Measurements from ENCODE around the gene ZFP90.

Gene ZFP90

GRCh38 chr16:68590201-68590994 is 51.3 kb downstream of the ZFP90 start:
- DNase-seq: peak; percentile 63

DNA sequence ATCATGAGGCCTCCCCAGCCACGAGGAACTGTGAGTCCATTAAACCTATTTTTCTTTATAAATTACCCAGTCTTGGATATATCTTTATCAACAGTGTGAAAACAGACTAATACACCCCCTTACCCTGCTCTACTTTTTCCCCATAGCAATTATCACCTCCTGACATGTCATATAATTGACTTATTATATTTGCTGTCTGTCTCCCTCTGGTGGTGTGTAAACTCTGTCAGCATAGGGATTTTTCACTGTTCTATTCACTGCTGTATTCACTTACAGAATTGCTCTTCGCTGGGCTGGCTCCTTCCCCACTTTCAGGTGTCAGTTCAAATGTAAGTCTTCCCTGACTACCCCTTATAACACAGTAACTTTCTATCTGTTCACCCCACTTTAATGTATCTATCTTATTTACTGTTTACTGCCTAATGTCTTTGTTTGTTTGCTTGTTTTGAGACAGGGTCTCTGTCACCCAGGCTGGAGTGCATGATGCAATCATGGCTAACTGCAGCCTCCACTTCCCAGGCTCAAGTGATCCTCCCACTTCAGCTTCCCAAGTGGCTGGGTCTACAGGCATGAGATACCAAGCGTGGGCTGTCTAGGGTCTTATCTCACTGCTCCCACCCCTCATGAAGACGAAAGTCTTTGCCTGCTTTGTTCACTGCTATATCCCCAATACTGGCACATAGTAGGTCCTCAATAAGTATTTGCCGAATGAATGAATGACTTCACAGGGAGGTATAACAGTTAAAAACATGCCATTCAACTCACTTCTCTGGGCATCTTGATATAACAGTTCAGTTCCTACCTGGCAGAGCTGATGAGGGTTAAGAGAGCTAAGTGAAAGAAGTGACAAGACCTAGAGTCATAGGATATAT is 53.6 kb downstream of the ZFP90 start:
- no peak for DNase-seq

DNA sequence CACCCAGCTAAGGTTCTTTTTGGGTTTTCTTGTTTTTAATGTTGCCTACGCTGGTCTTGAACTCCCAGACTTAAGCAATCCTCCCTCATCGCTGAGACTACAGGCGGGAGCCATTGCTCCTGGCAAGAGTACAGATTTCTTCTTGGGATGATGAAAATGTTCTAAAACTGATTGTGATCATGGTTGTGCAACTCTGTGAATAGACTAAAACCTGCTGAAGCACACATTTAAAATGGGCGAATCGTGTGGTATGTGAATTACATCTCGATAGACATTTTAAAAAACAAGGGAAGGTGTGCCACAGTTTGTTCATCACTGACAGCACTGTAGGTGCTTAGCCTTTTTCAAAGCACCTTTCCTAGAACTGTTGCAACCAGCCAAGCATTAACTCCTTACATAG is 57.2 kb downstream of the ZFP90 start:
- DNase-seq: no peak

- DNase-seq: no peak
Measured at GRCh38 chr16:68599586-68599985, 60.5 kb downstream of the ZFP90 start.

DNA sequence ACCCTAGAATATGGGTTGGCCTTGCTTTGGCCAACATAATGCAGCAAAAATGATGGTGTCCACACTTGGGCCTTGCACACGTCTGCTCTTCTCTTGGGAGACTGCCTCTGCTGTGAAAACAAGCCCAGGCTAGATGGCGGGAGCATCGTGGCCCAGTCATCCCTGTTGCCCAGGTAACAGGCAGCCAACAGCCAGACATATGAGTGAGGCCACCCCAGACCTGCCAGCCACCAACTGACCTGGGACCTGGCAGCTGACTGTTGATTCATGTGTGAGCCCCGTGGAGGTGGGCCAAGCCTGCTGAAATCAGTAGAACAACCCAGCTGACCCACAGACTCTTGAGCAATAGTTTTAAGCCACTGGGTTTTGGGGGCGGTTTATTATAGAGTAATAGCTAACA is 66.7 kb downstream of the ZFP90 start:
- DNase-seq: no peak

DNA sequence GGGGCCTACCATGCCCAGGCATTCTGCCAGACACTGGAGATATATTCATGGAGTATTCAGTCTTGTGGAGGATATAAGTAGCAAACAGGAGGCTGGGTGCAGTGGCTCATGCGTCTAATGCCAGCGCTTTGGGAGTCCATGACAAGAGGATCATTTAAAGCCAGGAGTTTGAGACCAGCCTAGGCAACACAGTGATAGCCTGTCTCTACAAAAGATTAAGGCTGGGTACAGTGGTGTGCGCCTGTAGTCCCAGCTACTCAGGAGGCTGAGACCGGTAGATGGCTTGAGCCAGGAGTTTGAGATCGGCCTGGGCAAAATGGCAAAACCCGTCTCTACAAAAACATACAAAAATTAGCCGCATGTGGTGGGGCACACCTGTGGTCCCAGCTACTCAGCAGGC is 68.4 kb downstream of the ZFP90 start:
- DNase-seq: no peak

DNA sequence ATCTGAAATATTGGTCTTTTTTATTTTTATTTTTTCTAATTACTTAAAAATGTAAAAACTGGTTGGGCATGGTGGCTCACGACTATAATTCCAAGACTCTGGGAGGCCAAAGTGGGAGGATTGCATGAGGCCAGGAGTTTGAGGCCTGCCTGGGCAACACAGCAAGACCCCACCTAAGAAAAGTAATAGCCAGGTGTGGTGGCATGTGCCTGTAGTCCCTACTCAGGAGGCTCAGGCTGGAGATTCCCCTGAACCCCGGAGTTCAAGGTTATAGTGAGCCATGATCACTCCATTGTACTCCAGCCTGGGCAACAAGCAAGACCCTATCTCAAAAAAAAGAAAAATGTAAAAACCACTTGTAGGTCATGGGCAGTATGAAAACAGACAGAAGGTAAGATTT is 69.2 kb downstream of the ZFP90 start:
- DNase-seq: no peak

- DNase-seq: no peak
Measured at GRCh38 chr16:68612996-68613395, 73.9 kb downstream of the ZFP90 start.

DNA sequence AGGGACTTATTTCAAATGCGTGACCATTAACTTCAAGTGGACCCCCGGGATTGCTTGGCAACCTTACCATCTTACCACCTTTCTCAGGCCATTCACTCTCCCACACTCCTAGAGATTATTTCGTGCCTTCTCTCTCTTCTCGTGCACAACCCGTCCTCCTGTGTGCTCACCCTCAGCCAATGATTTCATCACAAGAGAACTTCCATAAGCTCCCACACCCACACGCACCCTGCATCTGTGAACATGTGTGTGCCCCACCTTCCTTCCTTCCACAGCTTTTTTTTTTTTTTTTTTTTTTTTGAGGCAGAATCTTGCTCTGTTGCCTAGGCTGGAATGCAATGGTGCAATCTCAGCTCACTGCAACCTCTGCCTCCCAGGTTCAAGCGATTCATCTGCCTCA is 78.6 kb downstream of the ZFP90 start:
- DNase-seq: no peak

All from fibroblast of skin of scalp (primary cell).